ENCODE measurements around the gene PI4KB.
A peak's percentile ranks its signal among the peaks of the same experiment; 100 is the strongest.

The PI4KB gene

GRCh38 chr1:151346082-151346768 is 19.0 kb upstream of the PI4KB start:
- DNase-seq (ENCODE audit: low read depth, low spot score): peak; percentile 22

GRCh38 chr1:151344291-151344690 is 17.1 kb upstream of the PI4KB start:
- DNase-seq (ENCODE audit: low read depth, low spot score): no peak

GRCh38 chr1:151343587-151343986 is 16.4 kb upstream of the PI4KB start:
- DNase-seq (ENCODE audit: low read depth, low spot score): no peak

- DNase-seq (ENCODE audit: low read depth, low spot score): no peak
These were observed 15.4 kb upstream of the PI4KB start for GRCh38 chr1:151342569-151342968.

GRCh38 chr1:151342021-151342420 is 14.8 kb upstream of the PI4KB start:
- no peak for DNase-seq (ENCODE audit: low read depth, low spot score)

GRCh38 chr1:151340870-151341754 is 13.9 kb upstream of the PI4KB start:
- peak; percentile 78 for DNase-seq (ENCODE audit: low read depth, low spot score)

GRCh38 chr1:151336556-151336955 is 9.3 kb upstream of the PI4KB start:
- DNase-seq (ENCODE audit: low read depth, low spot score): no peak

GRCh38 chr1:151334822-151335221 is 7.6 kb upstream of the PI4KB start:
- DNase-seq (ENCODE audit: low read depth, low spot score): no peak

GRCh38 chr1:151327903-151328674 is 873 bp upstream of the PI4KB start:
- DNase-seq (ENCODE audit: low read depth, low spot score): peak; percentile 73

- DNase-seq (ENCODE audit: low read depth, low spot score): no peak
These were observed 495 bp downstream of the PI4KB start for GRCh38 chr1:151326619-151327222.

- DNase-seq (ENCODE audit: low read depth, low spot score): no peak
These were observed 1.4 kb downstream of the PI4KB start for GRCh38 chr1:151325646-151326429.

GRCh38 chr1:151325231-151325630 is 2.0 kb downstream of the PI4KB start:
- no peak for DNase-seq (ENCODE audit: low read depth, low spot score)

GRCh38 chr1:151324390-151324930 is 2.8 kb downstream of the PI4KB start:
- DNase-seq (ENCODE audit: low read depth, low spot score): no peak

- DNase-seq (ENCODE audit: low read depth, low spot score): no peak
These were observed 8.2 kb downstream of the PI4KB start for GRCh38 chr1:151318975-151319374.

GRCh38 chr1:151315565-151316235 is 11.5 kb downstream of the PI4KB start:
- no peak for DNase-seq (ENCODE audit: low read depth, low spot score)

GRCh38 chr1:151314137-151314875 is 12.9 kb downstream of the PI4KB start:
- DNase-seq (ENCODE audit: low read depth, low spot score): no peak

GRCh38 chr1:151313501-151313900 is 13.7 kb downstream of the PI4KB start:
- DNase-seq (ENCODE audit: low read depth, low spot score): no peak

- no peak for DNase-seq (ENCODE audit: low read depth, low spot score)
These were observed 14.4 kb downstream of the PI4KB start for GRCh38 chr1:151312826-151313225.

- no peak for DNase-seq (ENCODE audit: low read depth, low spot score)
These were observed 14.8 kb downstream of the PI4KB start for GRCh38 chr1:151312411-151312810.

Measured in ELF-1 (cell line).